Loucy (cell line): ENCODE data around the gene LINGO1.

Source experiments
- H2AFZ ChIP-seq: fragments of 200-600 bp; sonication (generic); 2 replicates; pipeline ENCODE4 v1.6.0; 2016; ENCODE audit warnings: antibody characterized with exemption, mild to moderate bottlenecking, low read length, moderate library complexity
- H3F3A ChIP-seq: fragments of 200-600 bp; 2 replicates; pipeline ENCODE4 v1.6.0; 2016; ENCODE audit warnings: antibody characterized with exemption, low read depth, mild to moderate bottlenecking
- H3K27me3 ChIP-seq: fragments of 200-600 bp; sonication (generic); 2 replicates; pipeline ENCODE4 v1.6.1; 2014; ENCODE audit warnings: low read length, mild to moderate bottlenecking; ENCODE audit not compliant: insufficient read depth, poor library complexity, severe bottlenecking
- H3K36me3 ChIP-seq: fragments of 200-600 bp; sonication (generic); 2 replicates; pipeline ENCODE4 v1.6.1; 2016; ENCODE audit warnings: low read length; ENCODE audit not compliant: insufficient read depth
- H3K4me1 ChIP-seq: fragments of 200-600 bp; sonication (generic); 2 replicates; pipeline ENCODE4 v1.5.1; 2014; ENCODE audit warnings: low read length, mild to moderate bottlenecking; ENCODE audit not compliant: insufficient read depth, poor library complexity, severe bottlenecking
- H3K4me2 ChIP-seq: fragments of 200-600 bp; sonication (generic); 2 replicates; pipeline ENCODE4 v1.6.0; 2014; ENCODE audit warnings: antibody characterized with exemption, low read length, low read depth, mild to moderate bottlenecking; ENCODE audit not compliant: poor library complexity, severe bottlenecking
- H3K4me3 ChIP-seq: fragments of 200-600 bp; sonication (generic); 2 replicates; pipeline ENCODE4 v1.5.1; 2014; ENCODE audit warnings: low read length, mild to moderate bottlenecking, mixed read lengths; ENCODE audit not compliant: poor library complexity, severe bottlenecking
- H3K79me2 ChIP-seq: fragments of 200-600 bp; sonication (generic); 2 replicates; pipeline ENCODE4 v1.6.1; 2014; ENCODE audit warnings: low read length; ENCODE audit not compliant: insufficient read depth
- H3K9ac ChIP-seq: fragments of 200-600 bp; sonication (generic); 2 replicates; pipeline ENCODE4 v1.6.0; 2014; ENCODE audit warnings: mild to moderate bottlenecking, low read depth, low read length, moderate library complexity; ENCODE audit not compliant: poor library complexity, severe bottlenecking
- H3K9me2 ChIP-seq: fragments of 200-600 bp; sonication (generic); replicated peaks from 2 replicates; pipeline ENCODE4 v1.6.1; 2016; ENCODE audit warnings: low read depth, low read length, mixed read lengths
- H3K9me3 ChIP-seq: fragments of 200-600 bp; sonication (generic); 2 replicates; pipeline ENCODE4 v1.6.1; 2014; ENCODE audit warnings: mild to moderate bottlenecking, antibody characterized with exemption, low read length, low read depth; ENCODE audit not compliant: insufficient read depth
- H4K20me1 ChIP-seq: fragments of 200-600 bp; sonication (generic); 2 replicates; pipeline ENCODE4 v1.6.0; 2014; ENCODE audit warnings: antibody characterized with exemption, low read length, mild to moderate bottlenecking; ENCODE audit not compliant: insufficient read depth, poor library complexity, severe bottlenecking
- CTCF ChIP-seq: fragments of 200-600 bp; sonication (generic); conservative IDR thresholded peaks from 2 replicates; pipeline ENCODE4 v1.5.1; 2014; ENCODE audit warnings: mild to moderate bottlenecking, antibody characterized with exemption, low read length
- EZH2phosphoT487 ChIP-seq: fragments of 200-600 bp; IDR thresholded peaks from 2 replicates; pipeline ENCODE4 v1.6.1; 2018; ENCODE audit warnings: antibody characterized with exemption, mild to moderate bottlenecking, moderate library complexity, borderline replicate concordance

LINGO1 gene

GRCh38 chr15:77627581-77627980, 5.1 kb downstream of the LINGO1 start:
- TF ChIP-seq CTCF (no peak), EZH2phosphoT487 (no peak)
- no peak overlapping the region for H3K4me3 ChIP-seq
- H3K9me3 ChIP-seq: no peaks in the 10 kb centered on the region
- no peaks in the 10 kb centered on the region for H3K36me3 ChIP-seq
- no peaks in the 10 kb centered on the region for H3K9me2 ChIP-seq
- H4K20me1 ChIP-seq: no peaks in the 10 kb centered on the region
- no peak overlapping the region for H3K4me2 ChIP-seq
- no peaks in the 10 kb centered on the region for H3K4me1 ChIP-seq
- H3K27me3 ChIP-seq: no peaks in the 10 kb centered on the region
- no peaks in the 10 kb centered on the region for H3F3A ChIP-seq
- H3K9ac ChIP-seq: no peak overlapping the region
- H2AFZ ChIP-seq: no peak overlapping the region
- H3K79me2 ChIP-seq: no peaks in the 10 kb centered on the region

GRCh38 chr15:77627067-77627466, 5.6 kb downstream of the LINGO1 start:
- Histone ChIP-seq H3K9ac (no peak overlapping the region), H3K4me1 (no peaks in the 10 kb centered on the region)
- TF ChIP-seq CTCF (no peak), EZH2phosphoT487 (no peak)

GRCh38 chr15:77626002-77626401, 6.7 kb downstream of the LINGO1 start:
- no peaks in the 10 kb centered on the region for H4K20me1 ChIP-seq
- no peak overlapping the region for H3K9ac ChIP-seq
- no peaks in the 10 kb centered on the region for H3K9me3 ChIP-seq
- H3K27me3 ChIP-seq: no peaks in the 10 kb centered on the region
- H3K79me2 ChIP-seq: no peaks in the 10 kb centered on the region
- no peak overlapping the region for H2AFZ ChIP-seq
- TF ChIP-seq EZH2phosphoT487 (no peak), CTCF (no peak)
- no peaks in the 10 kb centered on the region for H3F3A ChIP-seq
- no peaks in the 10 kb centered on the region for H3K36me3 ChIP-seq
- no peak overlapping the region for H3K4me3 ChIP-seq
- H3K4me1 ChIP-seq: no peaks in the 10 kb centered on the region
- no peak overlapping the region for H3K4me2 ChIP-seq
- H3K9me2 ChIP-seq: no peaks in the 10 kb centered on the region

More at GRCh38 chr15:77627067-77627466, 5.6 kb downstream of the LINGO1 start:
- H4K20me1 ChIP-seq: no peaks in the 10 kb centered on the region
- H3K4me2 ChIP-seq: no peak overlapping the region
- no peaks in the 10 kb centered on the region for H3K9me3 ChIP-seq
- H3F3A ChIP-seq: no peaks in the 10 kb centered on the region
- H3K4me3 ChIP-seq: no peak overlapping the region
- no peaks in the 10 kb centered on the region for H3K27me3 ChIP-seq
- no peak overlapping the region for H2AFZ ChIP-seq
- no peaks in the 10 kb centered on the region for H3K79me2 ChIP-seq
- H3K36me3 ChIP-seq: no peaks in the 10 kb centered on the region
- no peaks in the 10 kb centered on the region for H3K9me2 ChIP-seq
